Measurements from ENCODE around the gene APLP2. TPM values are rescaled to one million over a fixed set of nuclear protein-coding genes. Genes with fewer than 3 reads are reported as not detected.

The APLP2 gene
- total and polyA plus RNA-seq, 2 donors (not counting 1 experiment from before 2014, with no cell fraction given): 409 to 508 TPM

GRCh38 chr11:130025371-130025770 lies 44.3 kb upstream of the APLP2 start:
- H3K4me3 ChIP-seq (replicated peaks in 1 of 4; ENCODE audit: control extremely low read depth in 1 of 4, insufficient read depth in 1 of 4, low read depth in 3 of 4, low read length in 4 of 4): no peak overlapping the region
- no peak for DNase-seq (ENCODE audit: low read depth in 2 of 2)
- H3K9ac ChIP-seq (ENCODE audit: insufficient read depth, low read length): no peak overlapping the region
- no peak overlapping the region for H3K4me2 ChIP-seq (ENCODE audit: extremely low read depth, insufficient read depth, low read length)
- H4K20me1 ChIP-seq (ENCODE audit: control insufficient read depth, extremely low read depth, insufficient read depth, low read length): no peaks in the 10 kb centered on the region
- H3K27me3 ChIP-seq (ENCODE audit: control insufficient read depth, insufficient read depth, low read length): no peaks in the 10 kb centered on the region
- TF ChIP-seq, protein P1, sequence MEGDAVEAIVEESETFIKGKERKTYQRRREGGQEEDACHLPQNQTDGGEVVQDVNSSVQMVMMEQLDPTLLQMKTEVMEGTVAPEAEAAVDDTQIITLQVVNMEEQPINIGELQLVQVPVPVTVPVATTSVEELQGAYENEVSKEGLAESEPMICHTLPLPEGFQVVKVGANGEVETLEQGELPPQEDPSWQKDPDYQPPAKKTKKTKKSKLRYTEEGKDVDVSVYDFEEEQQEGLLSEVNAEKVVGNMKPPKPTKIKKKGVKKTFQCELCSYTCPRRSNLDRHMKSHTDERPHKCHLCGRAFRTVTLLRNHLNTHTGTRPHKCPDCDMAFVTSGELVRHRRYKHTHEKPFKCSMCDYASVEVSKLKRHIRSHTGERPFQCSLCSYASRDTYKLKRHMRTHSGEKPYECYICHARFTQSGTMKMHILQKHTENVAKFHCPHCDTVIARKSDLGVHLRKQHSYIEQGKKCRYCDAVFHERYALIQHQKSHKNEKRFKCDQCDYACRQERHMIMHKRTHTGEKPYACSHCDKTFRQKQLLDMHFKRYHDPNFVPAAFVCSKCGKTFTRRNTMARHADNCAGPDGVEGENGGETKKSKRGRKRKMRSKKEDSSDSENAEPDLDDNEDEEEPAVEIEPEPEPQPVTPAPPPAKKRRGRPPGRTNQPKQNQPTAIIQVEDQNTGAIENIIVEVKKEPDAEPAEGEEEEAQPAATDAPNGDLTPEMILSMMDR (conservative IDR thresholded peaks at IDR 0.05 in 1 of 2, IDR thresholded peaks at IDR 0.05 in 1 of 2; ENCODE audit: low read depth in 1 of 2, low read length in 2 of 2): no peak
- no peak for TF ChIP-seq EZH2 (IDR thresholded peaks at IDR 0.05; ENCODE audit: low read length, missing control alignments)
- no peaks in the 10 kb centered on the region for H3K36me3 ChIP-seq (ENCODE audit: control insufficient read depth, insufficient read depth, low read length)
- H3K4me1 ChIP-seq (ENCODE audit: control insufficient read depth, extremely low read depth, insufficient read depth, low read length): peaks cover 2% of the 10 kb centered on the region
- H3K27ac ChIP-seq (ENCODE audit: insufficient read depth, low read length): no peak overlapping the region
- H2AFZ ChIP-seq (ENCODE audit: low read length): no peak overlapping the region
- no peaks in the 10 kb centered on the region for H3K9me3 ChIP-seq (ENCODE audit: control insufficient read depth, insufficient read depth, low read depth, low read length)
- H3K79me2 ChIP-seq (ENCODE audit: control insufficient read depth, insufficient read depth, low read length): no peaks in the 10 kb centered on the region

GRCh38 chr11:130029137-130029536 lies 40.6 kb upstream of the APLP2 start:
- no peak overlapping the region for H2AFZ ChIP-seq (ENCODE audit: low read length)
- peak in 1 of 2 donors; percentile 15 for DNase-seq (ENCODE audit: low read depth in 2 of 2)
- H3K27me3 ChIP-seq (ENCODE audit: control insufficient read depth, insufficient read depth, low read length): no peaks in the 10 kb centered on the region
- no peak overlapping the region for H3K4me3 ChIP-seq (replicated peaks in 1 of 4; ENCODE audit: control extremely low read depth in 1 of 4, insufficient read depth in 1 of 4, low read depth in 3 of 4, low read length in 4 of 4)
- no peak overlapping the region for H3K9ac ChIP-seq (ENCODE audit: insufficient read depth, low read length)
- H3K4me1 ChIP-seq (ENCODE audit: control insufficient read depth, extremely low read depth, insufficient read depth, low read length): peaks cover 2% of the 10 kb centered on the region
- H3K36me3 ChIP-seq (ENCODE audit: control insufficient read depth, insufficient read depth, low read length): no peaks in the 10 kb centered on the region
- no peak overlapping the region for H3K27ac ChIP-seq (ENCODE audit: insufficient read depth, low read length)
- H4K20me1 ChIP-seq (ENCODE audit: control insufficient read depth, extremely low read depth, insufficient read depth, low read length): no peaks in the 10 kb centered on the region
- H3K9me3 ChIP-seq (ENCODE audit: control insufficient read depth, insufficient read depth, low read depth, low read length): no peaks in the 10 kb centered on the region
- no peak overlapping the region for H3K4me2 ChIP-seq (ENCODE audit: extremely low read depth, insufficient read depth, low read length)
- no peak for TF ChIP-seq EZH2 (IDR thresholded peaks at IDR 0.05; ENCODE audit: low read length, missing control alignments)
- TF ChIP-seq, protein P1 (conservative IDR thresholded peaks at IDR 0.05 in 1 of 2, IDR thresholded peaks at IDR 0.05 in 1 of 2; ENCODE audit: low read depth in 1 of 2, low read length in 2 of 2): no peak
- no peaks in the 10 kb centered on the region for H3K79me2 ChIP-seq (ENCODE audit: control insufficient read depth, insufficient read depth, low read length)

GRCh38 chr11:130031056-130031455 lies 38.6 kb upstream of the APLP2 start:
- no peak overlapping the region for H3K4me2 ChIP-seq (ENCODE audit: extremely low read depth, insufficient read depth, low read length)
- H3K9me3 ChIP-seq (ENCODE audit: control insufficient read depth, insufficient read depth, low read depth, low read length): no peaks in the 10 kb centered on the region
- no peaks in the 10 kb centered on the region for H3K27me3 ChIP-seq (ENCODE audit: control insufficient read depth, insufficient read depth, low read length)
- H3K4me3 ChIP-seq (replicated peaks in 1 of 4; ENCODE audit: control extremely low read depth in 1 of 4, insufficient read depth in 1 of 4, low read depth in 3 of 4, low read length in 4 of 4): no peak overlapping the region
- no peak for DNase-seq (ENCODE audit: low read depth in 2 of 2)
- H3K79me2 ChIP-seq (ENCODE audit: control insufficient read depth, insufficient read depth, low read length): no peaks in the 10 kb centered on the region
- H3K9ac ChIP-seq (ENCODE audit: insufficient read depth, low read length): no peak overlapping the region
- H3K4me1 ChIP-seq (ENCODE audit: control insufficient read depth, extremely low read depth, insufficient read depth, low read length): no peaks in the 10 kb centered on the region
- H3K27ac ChIP-seq (ENCODE audit: insufficient read depth, low read length): no peak overlapping the region
- H4K20me1 ChIP-seq (ENCODE audit: control insufficient read depth, extremely low read depth, insufficient read depth, low read length): no peaks in the 10 kb centered on the region
- no peaks in the 10 kb centered on the region for H3K36me3 ChIP-seq (ENCODE audit: control insufficient read depth, insufficient read depth, low read length)
- H2AFZ ChIP-seq (ENCODE audit: low read length): no peak overlapping the region
- TF ChIP-seq, protein P1 (conservative IDR thresholded peaks at IDR 0.05 in 1 of 2, IDR thresholded peaks at IDR 0.05 in 1 of 2; ENCODE audit: low read depth in 1 of 2, low read length in 2 of 2): no peak
- TF ChIP-seq EZH2 (IDR thresholded peaks at IDR 0.05; ENCODE audit: low read length, missing control alignments): no peak
